Transverse colon (tissue), 4 donors: ENCODE data around the gene MYO15B. TPM values are rescaled to one million over a fixed set of nuclear protein-coding genes. Genes with fewer than 3 reads are reported as not detected.
A peak's percentile ranks its signal among the peaks of the same experiment; 100 is the strongest.

Experiments
- DNase-seq: peaks from one replicate; pipeline ENCODE4 v3.0.0-alpha.2; 2019
- H3K27ac ChIP-seq, 4 donors: fragments of 200-600 bp; sonication (generic); 2 replicates each; pipeline ENCODE4 v1.5.1; 2016 to 2018; ENCODE audit warnings: inconsistent platforms in 4 of 4
- H3K27me3 ChIP-seq: fragments of 200-600 bp; sonication (generic); 2 replicates; pipeline ENCODE4 v1.5.1; 2017; ENCODE audit warnings: inconsistent platforms
- H3K36me3 ChIP-seq, 4 donors: fragments of 200-600 bp; sonication (generic); 2 replicates each; pipeline ENCODE4 v1.5.1; 2017 to 2019; ENCODE audit warnings: inconsistent platforms in 4 of 4
- H3K4me1 ChIP-seq, 4 donors: fragments of 200-600 bp; sonication (generic); 2 replicates each; pipeline ENCODE4 v1.5.1; 2017 to 2020; ENCODE audit warnings: inconsistent platforms in 4 of 4
- H3K4me3 ChIP-seq, 4 donors: fragments of 200-600 bp; sonication (generic); 1 replicate in 1 of 4; 2 replicates in 3 of 4; pipeline versions ENCODE4 v1.5.1 to v1.6.1; 2017 to 2019; ENCODE audit warnings: inconsistent platforms in 4 of 4
- H3K9me3 ChIP-seq, 2 donors: fragments of 200-600 bp; sonication (generic); 2 replicates each; pipeline ENCODE4 v1.5.1; 2017 to 2019; ENCODE audit warnings: inconsistent platforms in 2 of 2
- CTCF ChIP-seq, 5 experiments: fragments of 200-600 bp in 3 of 5; fragments of 450-650 bp in 2 of 5; sonication (generic) in 3 of 5; IDR thresholded peaks; 1 replicate in 2 of 5; 2 replicates in 3 of 5; pipeline ENCODE4 v1.5.1; 2016 to 2017; ENCODE audit warnings: antibody characterized with exemption in 5 of 5, inconsistent platforms in 3 of 5, mild to moderate bottlenecking in 2 of 5, moderate library complexity in 1 of 5
- EP300 ChIP-seq: sonication (generic); formaldehyde crosslinking; IDR thresholded peaks from one replicate; pipeline ENCODE4 v1.6.1; 2017; ENCODE audit warnings: antibody characterized with exemption, low read depth
- POLR2A ChIP-seq: fragments of 450-650 bp; IDR thresholded peaks from one replicate; pipeline ENCODE4 v1.6.1; 2016; ENCODE audit warnings: antibody characterized with exemption, mild to moderate bottlenecking, moderate library complexity
- POLR2AphosphoS5 ChIP-seq, 3 donors: sonication (generic); formaldehyde crosslinking; IDR thresholded peaks; one replicate each; pipeline ENCODE4 v1.6.1; 2016; ENCODE audit warnings: antibody characterized with exemption in 3 of 3
- WGBS, 2 donors: methylation state at CpG; one replicate each; pipeline ENCODE4 v1.1.5; 2018; ENCODE audit warnings: low coverage in 1 of 2; 5-methylcytosine and 5-hydroxymethylcytosine counted together
- in situ Hi-C, 4 donors: fragments of 200-750 bp; cut with MboI; loops; one replicate each; pipeline versions ENCODE4 v1.15.0 to v1.15.1; 2017; ENCODE audit warnings: low sequenced_read_pairs in 3 of 4, low pct_ligation_motif_present in 1 of 4, low pct_unique_long_range_greater_than_20kb in 1 of 4
- intact Hi-C: fragments of 100-400 bp; cut with DNase I; formaldehyde crosslinking; loops from one replicate; pipeline ENCODE4 v1.15.1; 2023; ENCODE audit warnings: low total_unique reads
- total RNA-seq, 4 donors: library from RNA; depleted of rRNA; stranded (reverse); fragments of >200 nt; gene quantifications; one replicate each; pipeline ENCODE4 v1.1.0, GENCODE V29; 2016

The MYO15B gene
- total RNA-seq, 4 donors from 2014 or later, result 59.3 to 1,778 (median 829) TPM

DNA sequence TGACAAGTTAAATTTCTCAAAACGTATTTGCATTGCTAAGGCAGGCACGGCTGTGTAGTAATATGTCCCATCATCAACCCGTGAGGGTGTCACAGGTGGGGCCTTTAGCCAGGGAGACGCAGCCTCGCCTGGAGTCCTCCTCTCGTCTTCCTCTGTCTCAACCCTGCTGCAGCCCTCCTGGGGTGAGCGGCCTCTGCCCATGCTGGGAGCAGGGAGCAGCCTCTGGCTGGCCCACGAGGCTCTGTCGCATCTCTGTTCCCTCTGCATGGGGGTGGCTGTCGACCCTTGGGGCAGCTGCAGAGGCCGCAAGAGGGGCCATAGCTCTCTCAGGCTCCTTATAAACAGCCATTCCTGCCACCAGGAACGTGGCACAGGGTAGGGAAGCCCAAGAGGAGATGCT is 44.8 kb downstream of the MYO15B start:
- no peak overlapping the region for H3K4me3 ChIP-seq
- no peak for DNase-seq
- no peaks in the 10 kb centered on the region for H3K36me3 ChIP-seq
- intact Hi-C loops, result loop anchor here (2.0 kb wide), 1 partner anchor 118 kb away; no protein-coding TSS in a partner anchor
- H3K4me1 ChIP-seq, result peaks cover 12 to 44% (median 37%) of the 10 kb centered on the region in 4 donors
- TF ChIP-seq EP300 (no peak), POLR2AphosphoS5 (IDR thresholded peaks at IDR 0.05) (no peak), CTCF (IDR thresholded peaks at IDR 0.05) (no peak), POLR2A (no peak)
- H3K27me3 ChIP-seq, result no peaks in the 10 kb centered on the region
- H3K27ac ChIP-seq, result peak overlapping the region; percentile 72 to 84 (median 81)
- in situ Hi-C loops, result no loop called here
- 63 to 80% methylated on average over 2 to 12 of the region's 12 CpGs for WGBS, 2 donors
- H3K9me3 ChIP-seq, result no peaks in the 10 kb centered on the region

- in situ Hi-C loops, result no loop called here
- H3K36me3 ChIP-seq, result no peaks in the 10 kb centered on the region
- intact Hi-C loops, result loop anchor here (2.0 kb wide), 1 partner anchor 118 kb away; no protein-coding TSS in a partner anchor
- H3K27ac ChIP-seq, result peak within 1 kb of the TSS; percentile 72 to 84 (median 81)
- DNase-seq, result peak; percentile 90
- no peaks in the 10 kb centered on the region for H3K9me3 ChIP-seq
- H3K4me1 ChIP-seq, result peaks cover 12 to 46% (median 39%) of the 10 kb centered on the region in 4 donors
- H3K27me3 ChIP-seq, result no peaks in the 10 kb centered on the region
- 21% methylated on average over 19 of the region's 19 CpGs; no CpG with 5 or more reads in 1 of the 2 donors for WGBS, 2 donors
- H3K4me3 ChIP-seq, result peak within 1 kb of the TSS in 1 of 4 donors; percentile 1
- TF ChIP-seq POLR2A (peak; percentile 21), EP300 (no peak), CTCF (IDR thresholded peaks at IDR 0.05) (peak; percentile 94 to 97 (median 96)), POLR2AphosphoS5 (IDR thresholded peaks at IDR 0.05) (peak in 2 of 3 donors; percentile 9 to 23)
Observed at GRCh38 chr17:75632863-75633485, 45.4 kb downstream of the MYO15B start, which contains the start of gene SMIM5. SMIM5 (plus strand) TSS chr17:75633434; CDS start chr17:75640202, 6,768 bp downstream.

- TF ChIP-seq EP300, result no peak
- TF ChIP-seq CTCF (IDR thresholded peaks at IDR 0.05), result peak; percentile 31 to 63 (median 60)
- TF ChIP-seq POLR2A, result peak; percentile 26
- peak; percentile 42 to 53 (median 49) for TF ChIP-seq POLR2AphosphoS5 (IDR thresholded peaks at IDR 0.05)
- peak overlapping the region in 1 of 4 donors; percentile 1 for H3K4me3 ChIP-seq
- H3K36me3 ChIP-seq, result no peaks in the 10 kb centered on the region
- intact Hi-C loops, result loop anchor here (2.0 kb wide), 1 partner anchor 117 kb away; no protein-coding TSS in a partner anchor
- in situ Hi-C loops, result no loop called here
- WGBS, 2 donors, result 14 to 20% methylated on average over 4 to 24 of the region's 27 CpGs
- no peaks in the 10 kb centered on the region for H3K9me3 ChIP-seq
- peak overlapping the region; percentile 72 to 84 (median 81) for H3K27ac ChIP-seq
- peak; percentile 92 for DNase-seq
- peaks cover 12 to 46% (median 39%) of the 10 kb centered on the region in 4 donors for H3K4me1 ChIP-seq
- no peaks in the 10 kb centered on the region for H3K27me3 ChIP-seq
Observed at GRCh38 chr17:75633486-75634375, 46.1 kb downstream of the MYO15B start.

DNA sequence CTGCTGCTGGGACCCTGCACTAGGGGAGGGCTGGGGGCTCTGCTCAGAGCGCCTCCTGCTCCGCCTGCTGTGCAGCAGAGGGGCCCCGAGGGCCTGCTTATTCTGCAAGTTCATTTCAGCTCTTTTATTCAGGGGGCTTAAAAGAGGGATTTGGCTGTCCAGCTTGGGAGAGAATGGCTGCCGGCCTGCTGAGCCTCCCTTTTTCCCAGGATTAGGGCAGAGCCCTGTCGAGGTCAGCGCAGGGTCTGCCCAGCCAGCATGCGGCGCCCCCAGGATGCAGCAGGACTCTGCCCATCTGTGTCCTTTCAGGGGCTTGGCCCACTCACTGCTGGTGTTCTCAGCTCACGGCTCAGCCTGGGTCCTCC is 46.8 kb downstream of the MYO15B start:
- TF ChIP-seq POLR2AphosphoS5 (IDR thresholded peaks at IDR 0.05), result no peak
- no peak for TF ChIP-seq POLR2A
- TF ChIP-seq CTCF (IDR thresholded peaks at IDR 0.05), result no peak
- no peak for TF ChIP-seq EP300
- H3K4me3 ChIP-seq, result peak overlapping the region in 1 of 4 donors; percentile 1
- H3K27ac ChIP-seq, result peak overlapping the region; percentile 72 to 84 (median 81)
- no peaks in the 10 kb centered on the region for H3K36me3 ChIP-seq
- no peaks in the 10 kb centered on the region for H3K27me3 ChIP-seq
- no peaks in the 10 kb centered on the region for H3K9me3 ChIP-seq
- peaks cover 12 to 46% (median 40%) of the 10 kb centered on the region in 4 donors for H3K4me1 ChIP-seq
- no peak for DNase-seq
- intact Hi-C loops, result no loop called here
- 72% methylated on average over 7 of the region's 9 CpGs; no CpG with 5 or more reads in 1 of the 2 donors for WGBS, 2 donors
- in situ Hi-C loops, result no loop called here
